ENCODE data around the gene GIT2.

The GIT2 gene

DNA sequence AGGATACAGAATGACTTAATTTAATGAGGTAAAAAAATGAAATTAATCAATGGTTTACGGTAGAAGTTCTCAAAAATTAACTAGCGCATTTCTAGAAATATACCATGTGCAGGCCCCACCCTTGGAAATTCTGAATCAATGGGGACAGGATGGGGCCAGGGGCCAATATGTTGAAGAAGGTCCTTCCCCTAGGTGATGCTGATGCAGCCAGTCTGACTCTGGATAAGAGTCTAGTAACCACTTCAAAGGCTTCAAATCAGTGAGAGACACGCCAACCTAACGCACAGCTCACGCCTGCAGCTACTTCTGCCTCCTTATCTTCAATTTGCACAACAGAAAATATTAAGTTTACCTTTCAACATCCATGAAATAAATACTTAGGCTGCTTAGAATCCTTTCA, 14.9 kb downstream of the GIT2 start:
- DNase-seq, result no peak
- no peak for TF ChIP-seq GATA1 (IDR thresholded peaks at IDR 0.05; ENCODE audit: low read depth, low read length)
- no peak for TF ChIP-seq POLR2A (IDR thresholded peaks at IDR 0.05; ENCODE audit: low read length)

DNA sequence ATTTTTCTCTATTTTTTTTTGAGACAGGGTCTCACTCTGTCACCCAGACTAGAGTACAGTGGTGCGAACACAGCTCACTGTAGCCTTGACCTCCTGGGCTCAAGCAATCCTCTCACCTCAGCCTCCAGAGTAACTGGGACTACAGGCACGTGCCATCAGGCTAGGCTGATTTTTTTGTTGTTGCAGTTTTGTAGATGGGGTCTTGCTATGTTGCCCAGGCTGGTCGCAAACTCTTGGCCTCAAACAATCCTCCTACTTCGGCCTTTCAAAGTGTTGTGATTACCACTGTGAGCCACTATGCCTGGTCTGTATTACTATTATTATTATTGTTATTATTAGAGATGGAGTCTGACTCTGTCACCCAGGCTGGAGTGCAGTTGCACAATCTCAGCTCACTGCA, 23.3 kb downstream of the GIT2 start:
- TF ChIP-seq GATA1 (IDR thresholded peaks at IDR 0.05; ENCODE audit: low read depth, low read length), result no peak
- no peak for TF ChIP-seq POLR2A (IDR thresholded peaks at IDR 0.05; ENCODE audit: low read length)
- DNase-seq, result no peak

DNA sequence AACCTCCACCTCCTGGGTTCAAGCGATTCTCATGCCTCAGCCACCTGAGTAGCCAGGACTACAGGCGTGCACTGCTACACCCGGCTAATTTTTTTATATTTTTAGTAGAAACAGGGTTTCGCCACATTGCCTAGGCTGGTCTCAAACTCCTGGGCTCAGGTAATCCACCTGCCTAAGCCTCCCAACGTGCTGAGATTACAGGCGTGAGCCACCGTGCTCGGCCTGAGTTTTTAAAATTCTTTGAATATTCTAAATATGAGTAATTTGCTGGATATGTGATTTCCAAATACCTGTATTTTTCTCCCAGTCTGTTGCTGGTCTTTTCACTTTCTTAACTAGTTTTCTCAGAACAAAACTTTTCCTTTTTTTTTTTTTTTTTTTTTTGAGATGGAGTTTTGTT, 27.4 kb downstream of the GIT2 start:
- no peak for TF ChIP-seq GATA1 (IDR thresholded peaks at IDR 0.05; ENCODE audit: low read depth, low read length)
- TF ChIP-seq POLR2A (IDR thresholded peaks at IDR 0.05; ENCODE audit: low read length), result no peak
- DNase-seq, result no peak

DNA sequence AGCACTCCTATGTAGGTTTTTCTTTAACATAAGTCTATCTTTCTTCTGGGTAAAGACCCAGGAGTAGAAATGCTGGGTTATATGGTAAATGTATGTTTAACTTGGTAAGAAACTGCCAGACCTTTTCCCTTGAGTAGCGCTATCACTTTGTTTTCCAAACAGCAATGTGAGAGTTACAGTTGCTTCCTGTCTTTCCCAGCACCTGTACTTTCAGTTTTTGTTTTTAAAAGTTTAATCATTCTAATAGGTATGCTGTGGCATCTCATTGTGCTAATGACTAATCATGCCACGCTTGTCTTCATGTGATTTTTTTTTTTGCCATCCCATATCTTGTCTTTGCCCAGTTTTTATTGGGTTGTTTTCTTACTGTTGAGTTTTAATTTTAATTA, 28.1 kb downstream of the GIT2 start:
- DNase-seq, result no peak
- TF ChIP-seq GATA1 (IDR thresholded peaks at IDR 0.05; ENCODE audit: low read depth, low read length) (no peak), POLR2A (IDR thresholded peaks at IDR 0.05; ENCODE audit: low read length) (no peak)

DNA sequence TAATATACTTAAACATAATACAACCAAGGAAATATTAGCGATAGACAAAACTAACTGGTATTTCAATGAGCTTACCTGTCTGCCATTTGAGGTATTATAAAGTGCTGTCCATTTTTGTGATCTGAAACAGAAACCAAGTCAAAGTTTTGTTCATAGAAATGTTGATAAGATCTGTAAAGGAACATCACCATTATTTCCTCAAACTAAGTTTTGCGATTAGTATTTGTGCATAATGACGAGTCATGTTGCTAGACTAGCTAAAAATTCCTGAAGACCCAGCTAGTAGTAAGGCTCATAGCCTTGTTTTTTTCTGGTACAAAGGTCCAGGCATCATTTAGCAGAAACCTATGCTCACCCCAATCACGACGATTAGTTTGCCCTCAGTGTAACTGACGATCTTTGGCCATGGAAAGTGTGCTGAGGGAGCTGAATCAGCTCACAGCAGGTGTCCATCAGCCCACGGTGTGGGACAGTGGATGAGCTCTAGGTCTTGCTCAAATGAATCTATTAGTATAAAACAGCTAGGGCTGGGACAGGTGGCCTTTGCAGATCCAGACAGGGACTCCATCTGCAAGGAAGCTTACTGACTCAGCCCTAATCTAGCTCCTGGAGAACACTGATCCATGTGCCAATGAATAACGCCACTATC, 28.7 kb downstream of the GIT2 start:
- TF ChIP-seq POLR2A (IDR thresholded peaks at IDR 0.05; ENCODE audit: low read length), result no peak
- TF ChIP-seq GATA1 (IDR thresholded peaks at IDR 0.05; ENCODE audit: low read depth, low read length), result no peak
- DNase-seq, result no peak

DNA sequence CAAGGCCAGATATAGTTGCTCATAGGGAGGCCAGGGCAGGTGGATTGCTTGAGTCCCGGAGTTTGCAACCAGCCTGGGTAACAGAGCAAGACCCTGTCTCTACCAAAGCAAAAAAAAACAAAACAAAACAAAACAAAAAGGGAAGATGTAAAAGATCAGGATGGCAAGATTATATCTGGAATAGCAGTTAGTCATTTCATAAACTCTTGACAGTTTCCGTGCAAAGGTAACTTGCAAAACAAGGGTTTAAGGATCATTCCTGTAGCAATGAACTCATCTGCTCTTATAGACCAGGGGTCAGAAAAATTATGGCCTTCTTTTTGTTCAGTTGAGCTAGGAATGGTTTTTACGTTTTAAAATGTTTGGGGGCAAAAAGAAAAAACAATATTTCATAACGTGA, 29.6 kb downstream of the GIT2 start:
- DNase-seq, result no peak
- TF ChIP-seq POLR2A (IDR thresholded peaks at IDR 0.05; ENCODE audit: low read length) (no peak), GATA1 (IDR thresholded peaks at IDR 0.05; ENCODE audit: low read depth, low read length) (no peak)

DNA sequence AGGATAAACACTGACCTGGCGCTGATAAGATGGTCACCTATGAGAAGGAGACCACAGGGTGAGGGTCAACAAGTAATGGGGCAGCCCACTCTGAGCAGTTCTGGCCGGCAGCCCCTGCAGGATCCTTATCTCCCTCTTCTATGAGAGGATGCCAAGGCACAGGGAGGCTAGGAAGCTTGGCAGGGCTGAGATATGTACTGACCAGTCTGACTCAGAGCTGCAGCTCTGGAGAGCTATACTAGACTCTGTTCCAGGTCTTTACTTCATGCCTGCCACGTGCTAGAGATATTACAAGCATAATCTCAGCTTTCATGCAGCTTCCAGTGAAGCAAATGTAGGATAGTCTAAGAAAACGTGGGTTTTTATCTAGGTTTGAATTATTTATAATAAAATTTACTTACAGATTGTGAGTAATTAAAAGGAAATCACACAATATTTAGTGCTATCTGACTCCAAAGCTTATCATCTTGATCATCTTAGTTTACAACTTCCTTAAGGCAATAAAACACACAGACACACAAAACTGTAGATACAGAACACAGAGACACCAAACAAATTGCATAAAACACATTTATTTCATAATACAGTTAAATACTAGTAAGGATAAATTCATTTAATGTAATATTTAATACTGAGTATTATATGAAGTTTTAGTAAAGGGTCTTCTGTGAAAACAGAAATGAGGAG, 32.3 kb downstream of the GIT2 start:
- TF ChIP-seq POLR2A (IDR thresholded peaks at IDR 0.05; ENCODE audit: low read length), result no peak
- no peak for TF ChIP-seq GATA1 (IDR thresholded peaks at IDR 0.05; ENCODE audit: low read depth, low read length)
- no peak for DNase-seq

DNA sequence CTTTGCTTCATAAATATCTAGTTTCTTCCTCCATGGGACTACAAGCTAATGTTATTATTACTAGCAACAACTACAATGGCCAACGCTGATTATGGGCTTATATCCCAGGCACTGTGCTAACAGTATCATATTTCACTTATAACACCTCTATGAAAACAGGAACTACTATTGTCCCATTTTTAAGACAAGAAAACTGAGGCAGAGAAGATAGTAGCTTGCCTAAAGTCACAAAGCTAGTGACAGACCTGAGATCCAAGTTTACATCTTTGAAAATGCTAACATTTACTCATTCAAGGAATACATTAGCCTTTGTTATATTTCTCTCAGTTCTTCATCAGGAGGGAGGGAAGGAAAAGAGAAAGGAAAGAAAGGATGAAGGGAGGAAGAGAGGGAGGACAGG, 32.8 kb downstream of the GIT2 start:
- no peak for DNase-seq
- TF ChIP-seq GATA1 (IDR thresholded peaks at IDR 0.05; ENCODE audit: low read depth, low read length) (no peak), POLR2A (IDR thresholded peaks at IDR 0.05; ENCODE audit: low read length) (no peak)

DNA sequence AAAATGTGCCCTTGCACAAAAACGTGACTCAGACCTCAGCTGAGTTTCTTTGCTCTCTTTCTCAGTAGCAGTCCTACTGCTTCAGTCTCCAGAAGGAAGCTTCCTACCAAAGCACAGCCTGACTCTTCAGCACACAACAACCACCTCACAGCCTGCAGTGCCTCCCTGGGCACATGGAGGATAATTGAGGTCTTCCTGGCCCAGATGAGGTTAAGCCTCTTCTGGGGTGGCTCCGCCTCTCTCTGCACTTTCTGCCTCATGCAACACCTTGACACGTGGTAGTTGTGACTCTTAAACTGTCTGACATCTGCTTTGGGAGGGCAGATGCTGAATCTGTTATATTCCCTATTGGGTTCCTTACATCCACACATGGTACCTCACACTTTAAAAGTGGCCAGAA, 33.8 kb downstream of the GIT2 start:
- no peak for TF ChIP-seq POLR2A (IDR thresholded peaks at IDR 0.05; ENCODE audit: low read length)
- DNase-seq, result no peak

DNA sequence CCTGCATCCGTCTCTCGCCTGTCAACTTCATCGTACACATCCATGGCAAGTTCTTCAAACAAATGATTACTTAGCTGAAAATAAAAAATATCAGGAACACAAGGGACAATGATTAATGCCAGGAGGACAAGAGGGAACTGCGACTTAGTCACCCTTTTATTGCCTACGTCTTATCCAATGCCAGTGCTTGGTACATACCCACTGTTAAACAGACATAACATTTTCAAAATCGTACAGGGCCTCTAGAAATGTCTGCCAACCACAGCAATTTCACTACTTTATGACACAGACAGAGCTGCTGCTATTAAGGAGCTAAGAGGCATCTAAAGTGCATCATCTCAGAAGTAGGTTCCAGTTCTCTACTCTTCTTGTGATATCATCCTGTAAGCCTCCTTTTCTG, 34.6 kb downstream of the GIT2 start:
- TF ChIP-seq GATA1 (IDR thresholded peaks at IDR 0.05; ENCODE audit: low read depth, low read length) (no peak), POLR2A (IDR thresholded peaks at IDR 0.05; ENCODE audit: low read length) (no peak)
- no peak for DNase-seq

DNA sequence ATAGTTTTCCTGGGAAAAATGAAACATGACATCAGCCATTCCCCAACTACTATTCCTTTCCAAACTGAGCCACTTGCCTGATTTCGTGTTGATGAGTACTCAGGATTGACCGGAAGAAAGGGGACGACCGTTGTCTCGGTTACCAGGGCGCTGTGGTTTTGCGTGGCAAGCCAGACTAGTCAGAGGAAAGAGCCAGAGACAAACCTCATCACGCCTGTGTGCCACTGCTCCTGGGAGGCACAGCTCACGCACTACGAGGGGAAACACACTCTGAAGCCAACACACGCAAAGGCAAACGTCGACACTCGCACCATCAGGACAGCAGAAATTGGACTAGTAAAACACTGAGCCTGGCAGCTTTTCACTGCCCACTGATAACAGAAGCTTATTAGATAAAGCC, 35.0 kb downstream of the GIT2 start:
- no peak for DNase-seq
- TF ChIP-seq GATA1 (IDR thresholded peaks at IDR 0.05; ENCODE audit: low read depth, low read length) (no peak), POLR2A (IDR thresholded peaks at IDR 0.05; ENCODE audit: low read length) (no peak)

DNA sequence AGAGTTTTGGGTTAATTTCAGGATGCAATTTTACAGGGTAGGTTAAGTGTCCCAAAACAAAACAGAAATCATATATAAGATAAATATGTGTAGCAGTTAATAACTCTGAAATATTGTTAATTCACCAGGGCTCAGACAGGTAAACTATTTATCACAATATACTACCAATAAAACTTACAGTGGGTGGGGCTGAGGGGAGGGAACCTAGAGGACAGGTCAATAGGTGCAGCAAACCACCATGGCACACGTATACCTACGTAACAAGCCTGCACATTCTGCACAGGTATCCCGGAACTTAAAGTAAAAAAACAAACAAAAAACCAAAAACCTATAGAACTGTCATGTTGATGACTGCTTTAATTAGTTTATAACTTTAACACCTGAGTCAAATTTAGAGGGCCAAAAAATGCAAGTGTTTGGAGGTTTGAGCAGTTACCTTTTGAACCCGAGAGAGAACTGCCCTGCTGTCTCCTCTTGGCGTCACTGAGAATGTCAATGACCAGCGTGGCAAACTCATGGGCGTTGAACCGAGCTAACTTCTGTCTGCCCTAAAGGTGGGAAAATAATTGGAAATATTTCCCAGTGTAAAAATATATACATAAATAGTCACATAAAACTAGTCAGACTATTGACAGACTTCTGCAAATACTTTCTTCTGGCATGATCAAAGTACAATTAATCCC, 36.6 kb downstream of the GIT2 start:
- DNase-seq, result no peak
- TF ChIP-seq POLR2A (IDR thresholded peaks at IDR 0.05; ENCODE audit: low read length) (no peak), GATA1 (IDR thresholded peaks at IDR 0.05; ENCODE audit: low read depth, low read length) (no peak)

DNA sequence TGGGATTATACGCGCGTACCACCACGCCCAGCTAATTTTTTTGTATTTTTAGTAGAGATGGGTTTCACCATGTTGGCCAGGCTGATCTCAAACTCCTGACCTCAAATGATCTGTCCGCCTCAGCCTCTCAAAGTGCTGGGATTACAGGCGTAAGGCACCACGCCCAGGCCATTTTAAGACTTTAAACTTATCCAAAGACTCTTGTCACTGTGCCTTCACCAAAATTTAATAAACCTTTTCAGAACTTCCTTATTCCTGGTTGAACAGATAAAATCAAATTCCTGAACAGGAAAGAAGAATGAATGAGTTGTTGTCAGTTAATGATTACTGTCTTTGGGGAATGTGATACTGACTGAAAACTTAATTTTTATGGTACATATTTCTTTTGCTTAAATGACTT, 37.8 kb downstream of the GIT2 start:
- TF ChIP-seq GATA1 (IDR thresholded peaks at IDR 0.05; ENCODE audit: low read depth, low read length), result no peak
- no peak for TF ChIP-seq POLR2A (IDR thresholded peaks at IDR 0.05; ENCODE audit: low read length)
- no peak for DNase-seq

DNA sequence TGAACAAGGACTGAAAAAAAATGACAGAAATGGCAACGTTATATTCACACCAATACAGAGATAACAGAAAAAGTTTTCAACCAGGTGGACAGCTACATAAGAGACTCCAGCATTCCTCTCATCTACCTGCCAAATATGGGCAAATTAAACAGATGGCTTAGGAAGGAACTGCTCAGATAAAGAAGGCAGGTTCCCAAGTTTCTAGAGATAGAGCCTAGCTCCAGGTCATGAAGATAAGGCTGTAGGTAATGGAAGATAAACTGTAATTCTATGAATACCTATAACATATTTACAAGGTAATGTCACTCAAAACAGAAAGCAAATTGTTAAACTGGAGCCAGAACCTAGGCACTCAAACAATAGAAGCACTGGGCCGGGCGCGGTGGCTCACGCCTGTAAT, 42.5 kb downstream of the GIT2 start:
- TF ChIP-seq GATA1 (IDR thresholded peaks at IDR 0.05; ENCODE audit: low read depth, low read length), result no peak
- TF ChIP-seq POLR2A (IDR thresholded peaks at IDR 0.05; ENCODE audit: low read length), result no peak
- DNase-seq, result no peak

DNA sequence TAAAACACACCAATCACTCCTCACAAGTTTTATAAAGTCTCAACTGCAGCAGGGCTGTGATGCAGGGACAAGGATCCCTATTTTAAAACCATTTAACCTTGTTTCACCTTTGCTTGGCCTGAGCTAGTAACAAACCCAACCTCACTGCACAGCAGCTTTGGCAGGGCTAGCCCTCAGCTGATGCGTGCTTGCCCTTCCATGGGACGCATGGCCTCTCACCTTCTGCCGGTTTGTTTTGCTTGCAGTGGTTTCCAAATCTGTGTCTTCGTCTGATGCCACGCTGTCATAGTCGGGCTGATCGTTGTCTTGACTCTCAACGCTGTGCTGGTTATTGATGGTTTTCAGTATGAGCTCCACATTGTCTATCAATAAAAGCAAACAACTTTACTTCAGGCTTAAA, 43.3 kb downstream of the GIT2 start:
- DNase-seq, result no peak
- TF ChIP-seq GATA1 (IDR thresholded peaks at IDR 0.05; ENCODE audit: low read depth, low read length) (no peak), POLR2A (IDR thresholded peaks at IDR 0.05; ENCODE audit: low read length) (no peak)

Data from erythroblast (primary cell).